ENCODE data around the gene IGFBPL1. TPM values are rescaled to one million over a fixed set of nuclear protein-coding genes. Genes with fewer than 3 reads are reported as not detected.

Gene IGFBPL1
- total RNA-seq, 1 experiment from 2014 or later, result 37.9 TPM

DNA sequence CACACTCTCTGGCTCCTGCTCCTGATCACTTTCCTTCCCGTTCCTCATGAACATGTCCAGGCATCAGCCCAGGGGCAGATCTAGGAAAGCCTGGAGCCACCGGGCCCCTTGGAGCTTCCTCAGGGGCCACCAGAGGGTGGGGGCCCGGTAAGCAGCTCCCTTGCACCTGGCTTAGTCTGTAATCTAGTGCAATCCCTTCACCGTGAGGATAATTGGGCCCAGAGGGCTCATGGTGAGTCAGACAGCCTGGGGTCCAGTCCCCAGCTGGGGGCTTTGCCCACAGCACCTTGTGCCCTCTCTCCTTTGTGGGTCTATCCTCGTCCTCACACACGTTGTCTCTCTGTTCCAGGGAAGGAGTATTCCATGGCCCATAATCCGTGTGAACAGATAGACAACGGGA is 42.1 kb downstream of the IGFBPL1 start:
- no CpG with 5 or more reads among the region's 8 CpGs for WGBS (ENCODE audit: extremely low coverage, insufficient read length, low lambda C conversion rate)
- Histone ChIP-seq H3K4me2 (ENCODE audit: insufficient read depth, insufficient read length, low read length) (no peak overlapping the region), H4K91ac (ENCODE audit: insufficient read length, low read depth, low read length) (no peak overlapping the region), H3K9me3 (ENCODE audit: control insufficient read depth, low read depth, low read length) (no peaks in the 10 kb centered on the region), H2AFZ (ENCODE audit: low read length) (no peak overlapping the region), H2BK15ac (ENCODE audit: low read depth, low read length) (no peak overlapping the region), H3K4me1 (ENCODE audit: insufficient read depth, low read length) (peaks cover 3% of the 10 kb centered on the region; the same call in 1 of the 2 replicates), H3K4ac (ENCODE audit: low read depth, low read length) (no peak overlapping the region), H3K23ac (ENCODE audit: insufficient read length, low read depth, low read length) (no peak overlapping the region), H2AK5ac (ENCODE audit: insufficient read length, low read length) (no peak overlapping the region), H3K14ac (ENCODE audit: insufficient read depth, low read length) (no peak overlapping the region), H3K9ac (ENCODE audit: extremely low read depth, insufficient read length, low read length) (no peak overlapping the region), H3K27ac (ENCODE audit: insufficient read length, low read depth, low read length) (no peak overlapping the region), H2BK20ac (ENCODE audit: low read depth, low read length, poor library complexity, severe bottlenecking) (no peak overlapping the region), H3T11ph (ENCODE audit: low read length) (no peak overlapping the region), H3K18ac (ENCODE audit: insufficient read length, low read depth, low read length) (no peak overlapping the region), H4K5ac (ENCODE audit: insufficient read length, low read depth, low read length) (no peak overlapping the region), H4K20me1 (ENCODE audit: control insufficient read depth, insufficient read depth, insufficient read length) (no peaks in the 10 kb centered on the region), H3K79me2 (ENCODE audit: insufficient read depth, low read length) (no peaks in the 10 kb centered on the region), H3K79me1 (ENCODE audit: insufficient read depth, low read depth, low read length, poor library complexity, severe bottlenecking) (no peaks in the 10 kb centered on the region), H3K27me3 (ENCODE audit: insufficient read depth, low read length) (peaks cover 2% of the 10 kb centered on the region; the same call in 1 of the 2 replicates), H2BK5ac (ENCODE audit: insufficient read length, low read length) (no peak overlapping the region), H2BK12ac (ENCODE audit: insufficient read length, low read depth, low read length) (no peak overlapping the region), H3K56ac (ENCODE audit: insufficient read length, low read depth, low read length) (no peak overlapping the region), H4K8ac (replicated peaks; ENCODE audit: insufficient read length, low read depth, low read length) (no peak overlapping the region), H2BK120ac (ENCODE audit: low read depth, low read length, poor library complexity, severe bottlenecking) (no peak overlapping the region), H3K23me2 (ENCODE audit: insufficient read length, low read depth, low read length, poor library complexity, severe bottlenecking) (no peaks in the 10 kb centered on the region)
- H3K27ac Mint-ChIP-seq, result no peak overlapping the region
- H3K36me3 Mint-ChIP-seq (ENCODE audit: insufficient read depth in 1 of 3, low read depth in 3 of 3), result peaks cover 5 to 15% (median 11%) of the 10 kb centered on the region in 3 experiments; a peak in 6 of 7 replicates
- H3K9me3 Mint-ChIP-seq, result peaks cover 23 to 25% of the 10 kb centered on the region in 2 experiments
- no peak for DNase-seq
- no peak overlapping the region for H3K4me3 Mint-ChIP-seq
- TF ChIP-seq, protein P1, sequence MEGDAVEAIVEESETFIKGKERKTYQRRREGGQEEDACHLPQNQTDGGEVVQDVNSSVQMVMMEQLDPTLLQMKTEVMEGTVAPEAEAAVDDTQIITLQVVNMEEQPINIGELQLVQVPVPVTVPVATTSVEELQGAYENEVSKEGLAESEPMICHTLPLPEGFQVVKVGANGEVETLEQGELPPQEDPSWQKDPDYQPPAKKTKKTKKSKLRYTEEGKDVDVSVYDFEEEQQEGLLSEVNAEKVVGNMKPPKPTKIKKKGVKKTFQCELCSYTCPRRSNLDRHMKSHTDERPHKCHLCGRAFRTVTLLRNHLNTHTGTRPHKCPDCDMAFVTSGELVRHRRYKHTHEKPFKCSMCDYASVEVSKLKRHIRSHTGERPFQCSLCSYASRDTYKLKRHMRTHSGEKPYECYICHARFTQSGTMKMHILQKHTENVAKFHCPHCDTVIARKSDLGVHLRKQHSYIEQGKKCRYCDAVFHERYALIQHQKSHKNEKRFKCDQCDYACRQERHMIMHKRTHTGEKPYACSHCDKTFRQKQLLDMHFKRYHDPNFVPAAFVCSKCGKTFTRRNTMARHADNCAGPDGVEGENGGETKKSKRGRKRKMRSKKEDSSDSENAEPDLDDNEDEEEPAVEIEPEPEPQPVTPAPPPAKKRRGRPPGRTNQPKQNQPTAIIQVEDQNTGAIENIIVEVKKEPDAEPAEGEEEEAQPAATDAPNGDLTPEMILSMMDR (conservative IDR thresholded peaks at IDR 0.05), result no peak
- H3K4me1 Mint-ChIP-seq, result peaks cover 24 to 31% of the 10 kb centered on the region in 2 experiments
- peaks cover 65% of the 10 kb centered on the region for H3K27me3 Mint-ChIP-seq (ENCODE audit: low read depth)
